Glomerular visceral epithelial cell (primary cell): ENCODE data around the gene STX17.
A peak's percentile ranks its signal among the peaks of the same experiment; 100 is the strongest.

Source experiments
- DNase-seq: peaks from one replicate; pipeline ENCODE4 v3.0.0-alpha.2; 2016; ENCODE audit errors: extremely low spot score

STX17 gene

GRCh38 chr9:99905833-99906402 lies 536 bp upstream of the STX17 start:
- no peak for DNase-seq

GRCh38 chr9:99907208-99907532 lies 716 bp downstream of the STX17 start:
- no peak for DNase-seq

GRCh38 chr9:99911600-99911999 lies 5.1 kb downstream of the STX17 start:
- DNase-seq: no peak

- no peak for DNase-seq
Measured at GRCh38 chr9:99916650-99917049, 10.2 kb downstream of the STX17 start.

- no peak for DNase-seq
Measured at GRCh38 chr9:99918134-99918533, 11.7 kb downstream of the STX17 start.

- no peak for DNase-seq
Measured at GRCh38 chr9:99919930-99920329, 13.5 kb downstream of the STX17 start.

GRCh38 chr9:99921875-99922710 lies 15.6 kb downstream of the STX17 start:
- DNase-seq: no peak

GRCh38 chr9:99922711-99923030 lies 16.2 kb downstream of the STX17 start:
- no peak for DNase-seq

- no peak for DNase-seq
Measured at GRCh38 chr9:99925541-99925940, 19.1 kb downstream of the STX17 start.

- DNase-seq: no peak
Measured at GRCh38 chr9:99929652-99930051, 23.2 kb downstream of the STX17 start.

- DNase-seq: no peak
Measured at GRCh38 chr9:99931155-99931840, 24.8 kb downstream of the STX17 start.

- no peak for DNase-seq
Measured at GRCh38 chr9:99936947-99937587, 30.6 kb downstream of the STX17 start.

- DNase-seq: no peak
Measured at GRCh38 chr9:99947395-99947794, 40.9 kb downstream of the STX17 start.

GRCh38 chr9:99948482-99948881 lies 42.0 kb downstream of the STX17 start:
- no peak for DNase-seq

GRCh38 chr9:99948896-99949295 lies 42.4 kb downstream of the STX17 start:
- no peak for DNase-seq

- DNase-seq: no peak
Measured at GRCh38 chr9:99953861-99954507, 47.5 kb downstream of the STX17 start.

- DNase-seq: no peak
Measured at GRCh38 chr9:99954819-99955218, 48.4 kb downstream of the STX17 start.

GRCh38 chr9:99955606-99956005 lies 49.2 kb downstream of the STX17 start:
- no peak for DNase-seq

GRCh38 chr9:99962680-99963261 lies 56.3 kb downstream of the STX17 start:
- peak; percentile 9 for DNase-seq

GRCh38 chr9:99964336-99964735 lies 57.9 kb downstream of the STX17 start:
- DNase-seq: peak; percentile 12

- DNase-seq: no peak
Measured at GRCh38 chr9:99966001-99966400, 59.5 kb downstream of the STX17 start.

- DNase-seq: peak; percentile 81
Measured at GRCh38 chr9:99966716-99967115, 60.3 kb downstream of the STX17 start.
